ENCODE results near the gene PDLIM1. TPM values are rescaled to one million over a fixed set of nuclear protein-coding genes. Genes with fewer than 3 reads are reported as not detected.

The PDLIM1 gene
- total and polyA plus RNA-seq, 2 donors (not counting 1 experiment from before 2014, with no cell fraction given) = 24.3 to 390 TPM

DNA sequence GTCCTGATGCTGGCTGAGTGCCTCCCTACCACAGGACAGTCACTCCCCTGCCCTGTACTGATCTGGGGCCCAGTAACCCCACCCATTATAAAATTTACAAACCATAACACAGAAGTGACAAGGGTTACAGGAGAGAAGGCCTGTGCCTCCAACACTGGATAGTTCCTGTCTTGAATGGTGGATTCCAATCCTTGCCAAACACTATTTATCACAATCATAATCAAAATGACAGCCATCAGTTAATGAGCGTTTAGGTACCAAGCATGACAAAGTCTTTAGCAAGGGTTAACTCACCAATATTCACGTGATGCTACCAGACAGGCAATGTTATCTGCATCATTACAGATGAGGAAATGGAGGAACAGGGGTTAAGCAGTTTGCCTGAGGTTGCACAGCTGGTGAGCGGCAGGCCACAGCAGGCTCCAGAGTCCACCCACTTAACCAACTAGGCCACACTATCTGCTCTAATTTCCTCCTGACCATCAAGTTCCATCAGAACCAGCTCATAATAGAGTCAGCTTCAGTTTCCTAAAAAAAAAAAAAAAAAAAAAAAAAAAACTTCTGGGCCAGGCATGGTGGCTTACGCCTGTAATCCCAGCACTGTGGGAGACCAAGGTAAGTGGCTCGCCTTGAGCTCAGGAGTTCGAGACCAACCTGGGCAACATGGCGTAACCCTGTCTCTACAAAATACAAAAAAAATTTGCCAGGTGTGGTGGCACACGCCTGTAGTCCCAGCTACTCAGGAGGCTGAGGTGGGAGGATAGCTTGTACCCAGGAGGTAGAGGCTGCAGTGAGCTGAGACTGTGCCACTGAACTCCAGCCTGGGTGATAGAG is 14.2 kb downstream of the PDLIM1 start:
- TF ChIP-seq EZH2 (IDR thresholded peaks at IDR 0.05; ENCODE audit: low read length, missing control alignments) (no peak), CTCF (conservative IDR thresholded peaks at IDR 0.05 in 1 of 2, IDR thresholded peaks at IDR 0.05 in 1 of 2; ENCODE audit: low read depth in 1 of 2, low read length in 2 of 2) (no peak)
- H4K20me1 ChIP-seq (ENCODE audit: control insufficient read depth, extremely low read depth, insufficient read depth, low read length) = no peaks in the 10 kb centered on the region

GRCh38 chr10:95275726-95276366 is 15.0 kb downstream of the PDLIM1 start:
- Histone ChIP-seq H3K4me3 (replicated peaks in 1 of 4; ENCODE audit: control extremely low read depth in 1 of 4, insufficient read depth in 1 of 4, low read depth in 3 of 4, low read length in 4 of 4) (no peak overlapping the region), H3K4me2 (ENCODE audit: extremely low read depth, insufficient read depth, low read length) (peak overlapping the region; percentile 7), H4K20me1 (ENCODE audit: control insufficient read depth, extremely low read depth, insufficient read depth, low read length) (no peaks in the 10 kb centered on the region), H3K9me3 (ENCODE audit: control insufficient read depth, insufficient read depth, low read depth, low read length) (no peaks in the 10 kb centered on the region), H3K36me3 (ENCODE audit: control insufficient read depth, insufficient read depth, low read length) (no peaks in the 10 kb centered on the region), H3K79me2 (ENCODE audit: control insufficient read depth, insufficient read depth, low read length) (peaks cover 59% of the 10 kb centered on the region), H2AFZ (ENCODE audit: low read length) (no peak overlapping the region), H3K27me3 (ENCODE audit: control insufficient read depth, insufficient read depth, low read length) (no peaks in the 10 kb centered on the region), H3K9ac (ENCODE audit: insufficient read depth, low read length) (no peak overlapping the region), H3K27ac (ENCODE audit: insufficient read depth, low read length) (peak overlapping the region; percentile 71), H3K4me1 (ENCODE audit: control insufficient read depth, extremely low read depth, insufficient read depth, low read length) (peaks cover 38% of the 10 kb centered on the region)
- TF ChIP-seq EZH2 (IDR thresholded peaks at IDR 0.05; ENCODE audit: low read length, missing control alignments) (no peak), CTCF (conservative IDR thresholded peaks at IDR 0.05 in 1 of 2, IDR thresholded peaks at IDR 0.05 in 1 of 2; ENCODE audit: low read depth in 1 of 2, low read length in 2 of 2) (no peak)
- peak; percentile 42 to 83 for DNase-seq (ENCODE audit: low read depth in 2 of 2)

More for the DNA sequence above, 14.2 kb downstream of the PDLIM1 start:
- DNase-seq (ENCODE audit: low read depth in 2 of 2) = peak in 1 of 2 donors; percentile 51
- peaks cover 38% of the 10 kb centered on the region for H3K4me1 ChIP-seq (ENCODE audit: control insufficient read depth, extremely low read depth, insufficient read depth, low read length)
- H3K4me3 ChIP-seq (replicated peaks in 1 of 4; ENCODE audit: control extremely low read depth in 1 of 4, insufficient read depth in 1 of 4, low read depth in 3 of 4, low read length in 4 of 4) = no peak overlapping the region
- H3K9ac ChIP-seq (ENCODE audit: insufficient read depth, low read length) = no peak overlapping the region
- no peak overlapping the region for H2AFZ ChIP-seq (ENCODE audit: low read length)
- peaks cover 64% of the 10 kb centered on the region for H3K79me2 ChIP-seq (ENCODE audit: control insufficient read depth, insufficient read depth, low read length)
- H3K9me3 ChIP-seq (ENCODE audit: control insufficient read depth, insufficient read depth, low read depth, low read length) = no peaks in the 10 kb centered on the region
- H3K36me3 ChIP-seq (ENCODE audit: control insufficient read depth, insufficient read depth, low read length) = no peaks in the 10 kb centered on the region
- H3K27me3 ChIP-seq (ENCODE audit: control insufficient read depth, insufficient read depth, low read length) = no peaks in the 10 kb centered on the region
- H3K4me2 ChIP-seq (ENCODE audit: extremely low read depth, insufficient read depth, low read length) = peak overlapping the region; percentile 5
- peak overlapping the region; percentile 71 for H3K27ac ChIP-seq (ENCODE audit: insufficient read depth, low read length)
